GM12801 (cell line): ENCODE data around the gene SFXN3.

Experiments used
- CTCF ChIP-seq: IDR thresholded peaks from one replicate; pipeline ENCODE4 v1.5.1; 2011; ENCODE audit warnings: control low read depth; ENCODE audit not compliant: insufficient read length; ENCODE audit errors: extremely low read depth

The SFXN3 gene

GRCh38 chr10:101020427-101021075, 10.5 kb upstream of the SFXN3 start:
- no peak for TF ChIP-seq CTCF

DNA sequence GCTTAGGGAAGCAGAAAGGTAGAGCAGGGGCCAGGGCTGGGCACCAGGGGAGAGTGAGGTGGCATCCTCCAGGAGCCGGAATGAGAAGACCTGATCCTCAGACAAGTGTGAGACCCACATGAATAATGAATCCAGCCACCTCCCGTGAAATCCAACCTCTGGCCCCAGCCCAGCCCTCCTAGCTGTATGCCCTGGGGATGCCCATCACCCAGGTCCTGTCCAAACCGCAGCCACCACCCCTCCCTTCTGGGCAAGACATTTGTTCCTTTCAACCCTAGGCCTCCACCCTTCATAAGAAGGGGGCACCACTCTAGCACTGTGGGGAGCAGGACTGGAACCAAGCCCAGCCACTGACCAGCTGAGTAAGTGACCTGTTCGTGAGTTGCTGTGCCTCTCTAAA, 9.8 kb upstream of the SFXN3 start:
- no peak for TF ChIP-seq CTCF

DNA sequence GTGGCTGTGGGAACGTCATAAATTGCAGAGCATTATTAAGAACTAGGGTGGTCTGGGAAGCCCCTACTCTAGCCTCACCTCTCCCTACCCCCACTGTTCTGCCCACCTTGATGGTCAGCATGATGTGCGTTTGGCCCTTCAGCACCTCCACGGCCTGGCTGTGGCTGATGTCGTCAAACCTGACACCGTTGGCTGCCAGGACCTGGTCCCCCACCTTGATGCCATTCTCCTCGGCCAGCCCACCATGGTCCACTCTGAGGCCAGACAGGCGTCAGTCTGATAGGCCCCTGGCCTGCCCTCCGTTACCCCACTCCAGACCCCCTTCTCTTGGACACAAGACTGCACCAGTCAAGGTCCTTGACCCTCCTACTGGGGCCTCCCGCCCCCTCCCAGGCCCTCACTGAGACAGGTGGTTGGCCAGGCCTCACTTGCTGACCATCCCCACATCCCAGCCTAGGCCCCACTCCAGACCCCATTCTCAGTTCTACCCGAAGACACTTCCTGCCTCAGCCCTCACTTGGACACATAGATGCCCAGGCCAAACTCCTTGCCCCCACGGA, 9.3 kb upstream of the SFXN3 start:
- TF ChIP-seq CTCF = no peak

DNA sequence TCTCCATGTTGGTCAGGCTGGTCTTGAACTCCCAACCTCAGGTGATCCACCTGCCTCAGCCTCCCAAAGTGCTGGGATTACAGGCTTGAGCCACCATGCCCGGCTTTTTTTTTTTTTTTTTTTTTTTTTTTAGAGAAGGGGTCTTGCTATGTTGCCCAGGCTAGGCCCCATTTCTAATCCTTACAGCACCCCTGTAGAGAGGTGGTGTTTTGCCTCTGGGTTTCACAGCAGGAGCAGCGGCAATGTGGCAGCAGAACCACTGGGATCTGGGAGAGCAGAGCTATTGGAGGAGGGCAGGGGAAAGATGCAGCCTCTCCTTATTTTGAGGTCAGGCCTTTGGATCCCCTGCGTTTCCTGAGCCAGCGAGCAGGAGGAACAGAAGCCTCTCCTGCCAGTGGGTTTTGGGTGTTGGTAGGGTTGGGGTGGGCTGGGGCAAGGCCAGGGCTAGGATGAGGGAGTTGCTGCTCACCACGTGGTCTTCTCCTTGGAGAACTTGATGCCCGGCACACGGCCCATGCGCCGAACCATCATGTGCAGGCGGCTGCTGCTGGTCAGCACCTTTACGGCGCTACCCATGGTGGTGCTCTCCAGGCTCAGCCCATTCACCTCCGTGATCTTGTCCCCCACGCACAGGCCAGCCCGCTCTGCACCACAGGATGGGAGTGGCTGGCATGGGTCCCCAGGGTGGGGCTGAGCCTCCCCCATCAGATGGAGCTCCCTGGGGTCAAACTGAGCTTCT, 7.9 kb upstream of the SFXN3 start:
- no peak for TF ChIP-seq CTCF

DNA sequence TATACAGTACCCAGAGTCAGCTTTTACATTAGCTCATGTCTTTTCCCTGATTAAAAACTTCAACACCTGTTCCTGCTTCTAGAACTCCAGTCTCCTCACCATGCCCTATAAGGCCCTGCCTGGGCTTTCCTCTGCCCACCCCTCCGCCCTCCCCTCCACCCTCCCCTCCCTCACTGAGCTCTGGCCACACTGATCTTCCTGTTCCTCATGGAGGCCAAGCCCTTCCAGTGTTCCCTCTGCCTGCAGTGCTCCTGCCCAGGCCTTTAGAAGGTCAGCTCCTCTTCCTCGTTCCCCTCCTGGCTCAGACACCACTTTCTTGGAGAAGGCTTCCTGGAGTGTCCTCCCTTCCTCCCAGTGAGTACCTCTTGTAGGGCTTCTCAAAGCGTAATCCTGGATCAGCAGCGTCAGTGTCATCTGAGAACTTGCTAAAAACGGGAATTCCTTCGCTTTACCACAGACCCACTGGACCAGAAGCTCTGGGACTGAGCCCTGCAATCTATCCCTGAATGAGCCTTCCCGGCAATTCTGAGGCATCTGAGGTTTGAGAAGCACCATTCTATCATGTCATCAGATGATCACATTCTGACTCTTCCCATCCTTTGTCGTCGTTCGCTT, 3.8 kb upstream of the SFXN3 start:
- TF ChIP-seq CTCF = no peak

DNA sequence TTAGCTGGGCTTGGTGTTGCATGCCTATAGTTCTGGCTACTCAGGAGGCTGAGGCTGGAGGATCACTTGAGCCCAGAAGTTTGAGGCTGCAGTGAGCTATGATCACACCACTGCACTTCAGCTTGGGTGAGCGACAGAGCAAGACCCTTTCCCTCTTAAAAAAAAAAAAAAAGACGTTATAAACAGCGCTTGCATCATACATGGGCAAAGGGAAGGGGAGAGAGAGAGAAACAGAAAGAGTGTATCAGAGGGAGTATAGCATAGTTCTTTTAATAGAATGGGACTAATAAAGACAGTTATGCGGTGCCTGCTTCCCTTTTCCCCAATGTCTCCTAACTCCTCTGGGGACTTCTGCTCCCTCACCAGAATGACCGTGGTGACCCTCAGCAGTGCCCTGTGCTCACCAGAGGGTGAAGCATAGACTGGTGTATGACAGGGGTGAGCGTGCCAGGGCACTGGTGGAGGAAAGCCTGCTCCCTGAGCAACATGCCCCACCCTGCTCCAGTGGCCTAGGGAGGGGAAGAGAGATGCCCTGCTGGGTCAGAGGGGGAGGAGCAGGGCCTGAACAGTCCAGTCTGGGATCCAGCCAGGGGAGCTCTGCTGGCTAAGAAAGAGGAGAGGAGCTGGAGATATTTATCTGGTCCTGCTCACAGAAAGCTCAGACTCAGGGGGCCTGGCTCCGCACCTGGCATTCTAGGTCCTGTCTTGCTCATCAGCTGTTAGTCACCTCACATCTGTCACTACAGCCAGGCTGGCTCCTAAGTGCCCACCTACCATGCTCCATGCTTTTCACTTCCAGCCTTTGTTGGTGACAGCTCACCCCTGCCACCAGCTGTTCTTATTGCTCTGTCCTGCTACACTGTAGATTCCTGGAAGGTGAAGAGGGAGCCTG, 2.3 kb upstream of the SFXN3 start:
- TF ChIP-seq CTCF = no peak
